Osteoblast (primary cell): ENCODE measurements around the gene SOCS7. TPM values are rescaled to one million over a fixed set of nuclear protein-coding genes. Genes with fewer than 3 reads are reported as not detected.

ENCODE experiments used
- DNase-seq: peaks from one replicate; pipeline ENCODE4 v3.0.0; 2011; ENCODE audit warnings: low spot score, mixed read lengths; ENCODE audit not compliant: insufficient read length; ENCODE audit errors: missing footprints
- H2AFZ ChIP-seq: 2 replicates; pipeline ENCODE4 v1.6.0; 2011; ENCODE audit warnings: mild to moderate bottlenecking, low read length
- H3K27ac ChIP-seq: 2 replicates; pipeline ENCODE4 v1.5.1; 2011; ENCODE audit warnings: mild to moderate bottlenecking, low read depth, low read length, moderate library complexity
- H3K27me3 ChIP-seq: 2 replicates; pipeline ENCODE4 v1.6.0; 2012; ENCODE audit warnings: mild to moderate bottlenecking, control low read depth, inconsistent platforms, low read length, moderate library complexity; ENCODE audit not compliant: insufficient read depth
- H3K36me3 ChIP-seq: 2 replicates; pipeline ENCODE4 v1.5.1; 2011; ENCODE audit warnings: mild to moderate bottlenecking, low read length, control low read depth, moderate library complexity; ENCODE audit not compliant: insufficient read depth
- H3K4me1 ChIP-seq: 2 replicates; pipeline ENCODE4 v1.5.1; 2011; ENCODE audit warnings: mild to moderate bottlenecking, low read length, control low read depth, moderate library complexity; ENCODE audit not compliant: insufficient read depth
- H3K4me2 ChIP-seq: 2 replicates; pipeline ENCODE4 v1.6.0; 2011; ENCODE audit warnings: mild to moderate bottlenecking, low read length; ENCODE audit not compliant: insufficient read depth
- H3K4me3 ChIP-seq: fragments of 200-600 bp; sonication (generic); 3 replicates; pipeline ENCODE4 v1.5.1; 2012; ENCODE audit warnings: mild to moderate bottlenecking, low read length, inconsistent platforms; ENCODE audit not compliant: insufficient read depth
- H3K79me2 ChIP-seq: 2 replicates; pipeline ENCODE4 v1.6.0; 2012; ENCODE audit warnings: mild to moderate bottlenecking, low read length, control low read depth, inconsistent platforms; ENCODE audit not compliant: insufficient read depth
- H3K9me3 ChIP-seq: 2 replicates; pipeline ENCODE4 v1.5.1; 2011; ENCODE audit warnings: low read depth, low read length, control low read depth
- H4K20me1 ChIP-seq: 2 replicates; pipeline ENCODE4 v1.6.0; 2012; ENCODE audit warnings: mild to moderate bottlenecking, low read length, control low read depth; ENCODE audit not compliant: insufficient read depth
- CTCF ChIP-seq: IDR thresholded peaks from 2 replicates; pipeline ENCODE4 v1.5.1; 2011; ENCODE audit warnings: mild to moderate bottlenecking, low read depth, low read length, moderate library complexity; ENCODE audit errors: extremely low read depth
- total RNA-seq: library from RNA; depleted of rRNA; stranded (reverse); fragments of >200 nt; gene quantifications from 2 replicates; pipeline ENCODE4 v1.2.3, GENCODE V29; 2012

Gene SOCS7
- total RNA-seq, 1 donor = 16.3 TPM

- DNase-seq = peak; percentile 34
- H3K4me1 ChIP-seq = peaks cover 10% of the 10 kb centered on the region
- peaks cover 5% of the 10 kb centered on the region for H4K20me1 ChIP-seq
- no peak for TF ChIP-seq CTCF
- H3K4me3 ChIP-seq = no peak overlapping the region
- H3K36me3 ChIP-seq = peaks cover 36% of the 10 kb centered on the region
- no peak overlapping the region for H3K27ac ChIP-seq
- no peak overlapping the region for H2AFZ ChIP-seq
- no peaks in the 10 kb centered on the region for H3K27me3 ChIP-seq
- no peak overlapping the region for H3K4me2 ChIP-seq
- no peaks in the 10 kb centered on the region for H3K79me2 ChIP-seq
- no peaks in the 10 kb centered on the region for H3K9me3 ChIP-seq
Measured at GRCh38 chr17:38369124-38369886, 17.7 kb downstream of the SOCS7 start.

GRCh38 chr17:38379448-38379847, 27.8 kb downstream of the SOCS7 start:
- no peaks in the 10 kb centered on the region for H4K20me1 ChIP-seq
- H3K27ac ChIP-seq = no peak overlapping the region
- H3K36me3 ChIP-seq = peaks cover 19% of the 10 kb centered on the region
- H3K4me2 ChIP-seq = no peak overlapping the region
- no peaks in the 10 kb centered on the region for H3K27me3 ChIP-seq
- H3K9me3 ChIP-seq = no peaks in the 10 kb centered on the region
- no peak overlapping the region for H2AFZ ChIP-seq
- no peaks in the 10 kb centered on the region for H3K79me2 ChIP-seq
- peak; percentile 21 for DNase-seq
- TF ChIP-seq CTCF = no peak
- H3K4me1 ChIP-seq = no peaks in the 10 kb centered on the region
- H3K4me3 ChIP-seq = no peak overlapping the region

GRCh38 chr17:38395090-38395489, 43.4 kb downstream of the SOCS7 start:
- TF ChIP-seq CTCF = no peak
- Histone ChIP-seq H3K9me3 (no peaks in the 10 kb centered on the region), H3K79me2 (no peaks in the 10 kb centered on the region), H4K20me1 (no peaks in the 10 kb centered on the region), H3K4me3 (no peak overlapping the region), H3K4me1 (no peaks in the 10 kb centered on the region), H3K27me3 (no peaks in the 10 kb centered on the region), H3K4me2 (no peak overlapping the region), H3K27ac (no peak overlapping the region), H3K36me3 (peaks cover 28% of the 10 kb centered on the region), H2AFZ (no peak overlapping the region)
- DNase-seq = peak; percentile 3

GRCh38 chr17:38397227-38397626, 45.6 kb downstream of the SOCS7 start:
- Histone ChIP-seq H3K36me3 (peaks cover 33% of the 10 kb centered on the region), H3K9me3 (no peaks in the 10 kb centered on the region), H4K20me1 (no peaks in the 10 kb centered on the region), H3K79me2 (no peaks in the 10 kb centered on the region), H3K4me2 (no peak overlapping the region), H3K4me3 (no peak overlapping the region), H3K27me3 (no peaks in the 10 kb centered on the region), H3K4me1 (no peaks in the 10 kb centered on the region), H3K27ac (no peak overlapping the region), H2AFZ (no peak overlapping the region)
- TF ChIP-seq CTCF = no peak
- DNase-seq = no peak
